Psoas muscle (tissue), 8 donors: ENCODE data around the gene GPC6. TPM values are rescaled to one million over a fixed set of nuclear protein-coding genes. Genes with fewer than 3 reads are reported as not detected.

Source experiments
- ATAC-seq, 4 donors: fragments of 200-7000 bp; cut with Tn5 transposase; one replicate each; pipeline ENCODE4 v1.9.1; 2020; ENCODE audit warnings: moderate library complexity in 3 of 4, mild to moderate bottlenecking in 2 of 4
- DNase-seq, 2 donors: peaks; one replicate each; pipeline ENCODE4 v3.0.0-alpha.2; 2020
- H3K27ac ChIP-seq: fragments of 200-600 bp; one replicate; pipeline ENCODE4 v1.8.0; 2022
- H3K27me3 ChIP-seq, 3 donors: fragments of 200-600 bp in 1 of 3; one replicate each; pipeline versions ENCODE4 v1.6.1 to v1.8.0; 2013 to 2022; ENCODE audit warnings: low read length in 2 of 3, mild to moderate bottlenecking in 2 of 3, moderate library complexity in 1 of 3; ENCODE audit not compliant: insufficient read depth in 3 of 3
- H3K36me3 ChIP-seq, 2 donors: fragments of 200-600 bp in 1 of 2; one replicate each; pipeline versions ENCODE4 v1.6.1 to v1.8.0; 2013 to 2022; ENCODE audit warnings: low read depth in 1 of 2, mild to moderate bottlenecking in 1 of 2, moderate library complexity in 1 of 2; ENCODE audit not compliant: insufficient read depth in 1 of 2
- H3K4me1 ChIP-seq: fragments of 200-600 bp; one replicate; pipeline ENCODE4 v1.8.0; 2022
- H3K4me3 ChIP-seq: fragments of 200-600 bp; one replicate; pipeline ENCODE4 v1.8.0; 2022; ENCODE audit warnings: mild to moderate bottlenecking
- H3K9me3 ChIP-seq: fragments of 200-600 bp; one replicate; pipeline ENCODE4 v1.8.0; 2022
- CTCF ChIP-seq: fragments of 200-600 bp; IDR thresholded peaks from one replicate; pipeline ENCODE4 v1.8.0; 2022; ENCODE audit warnings: antibody characterized with exemption
- WGBS, 3 donors: extraction: QIAGEN DNeasy Blood & Tissue Kit; methylation state at CpG; one replicate each; pipeline versions ENCODE4 v1.1.6 to v1.1.7; 2013; 5-methylcytosine and 5-hydroxymethylcytosine counted together
- intact Hi-C, 2 donors: fragments of 100-400 bp; cut with DNase I; formaldehyde crosslinking; loops; one replicate each; pipeline versions ENCODE4 v1.11.0 to v1.14.2; 2022
- polyA plus RNA-seq, 3 donors: library from polyadenylated mRNA; stranded (reverse); fragments of 200-250 nt; gene quantifications; one replicate each; pipeline ENCODE4 v1.2.3, GENCODE V29; 2013
- total RNA-seq, 4 donors: library from RNA; stranded (reverse); fragmentation: NEBNext Ultra II Directional in 2 of 4; extraction: Animal tissue kit (Norgen Biotek cat#: 25700) in 2 of 4; gene quantifications; one replicate each; pipeline versions ENCODE4 v1.2.1 to v1.2.4, GENCODE V29; 2021 to 2023
- donor health status: healthy with polysubstance abuse.
- donor health status: DM: no; HTN: no; CAD: no; lungs with moderate emphysema.
- donor health status: Bipolar disorder and iron deficiency.
- donor health status: healthy.
- donor health status: DM: yes; HTN: yes; CAD: no.
- donor health status: DM: no; HTN: no; CAD: no.
- donor health status: DM: no; HTN: no; CAD: no.
- donor health status: DM: yes; HTN: yes; CAD: no.

GPC6 gene
- total and polyA plus RNA-seq, 7 donors: 0.07 to 3.7 (median 0.57) TPM

DNA sequence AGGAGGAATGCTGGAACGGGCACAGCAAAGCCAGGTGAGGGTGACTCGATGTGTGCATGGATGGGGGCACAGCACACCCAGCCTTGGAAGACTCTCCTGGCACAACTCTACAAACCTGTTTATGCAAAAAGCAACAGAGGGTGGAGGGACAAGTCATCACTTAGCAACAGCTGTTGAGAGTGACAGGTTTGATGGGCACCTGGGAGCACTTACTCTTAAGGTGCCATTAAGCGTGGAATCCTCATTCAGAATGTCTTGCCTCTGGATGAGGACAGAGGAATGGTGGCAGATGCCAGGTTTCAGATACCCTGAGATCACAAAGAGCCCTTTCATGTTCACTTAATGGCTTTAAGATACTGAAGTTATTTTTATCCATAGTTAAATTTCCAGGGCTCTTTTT is 1155.9 kb downstream of the GPC6 start:
- no peak for TF ChIP-seq CTCF
- Histone ChIP-seq H3K9me3 (no peaks in the 10 kb centered on the region), H3K27me3 (no peaks in the 10 kb centered on the region), H3K27ac (no peak overlapping the region), H3K36me3 (no peaks in the 10 kb centered on the region), H3K4me1 (no peaks in the 10 kb centered on the region), H3K4me3 (no peak overlapping the region)
- ATAC-seq (no peak), DNase-seq (no peak)
- WGBS, 3 donors: 29 to 49% (median 46%) methylated on average over 3 of the region's 3 CpGs
- intact Hi-C loops: no loop called here

- Histone ChIP-seq H3K27me3 (no peaks in the 10 kb centered on the region), H3K4me1 (no peaks in the 10 kb centered on the region), H3K4me3 (no peak overlapping the region), H3K36me3 (no peaks in the 10 kb centered on the region), H3K9me3 (no peaks in the 10 kb centered on the region), H3K27ac (no peak overlapping the region)
- DNase-seq (no peak), ATAC-seq (no peak)
- TF ChIP-seq CTCF: no peak
- intact Hi-C loops: no loop called here
- WGBS, 3 donors: 27 to 48% (median 29%) methylated on average over 5 of the region's 5 CpGs
Measured at GRCh38 chr13:94382960-94383359, 1156.4 kb downstream of the GPC6 start.

DNA sequence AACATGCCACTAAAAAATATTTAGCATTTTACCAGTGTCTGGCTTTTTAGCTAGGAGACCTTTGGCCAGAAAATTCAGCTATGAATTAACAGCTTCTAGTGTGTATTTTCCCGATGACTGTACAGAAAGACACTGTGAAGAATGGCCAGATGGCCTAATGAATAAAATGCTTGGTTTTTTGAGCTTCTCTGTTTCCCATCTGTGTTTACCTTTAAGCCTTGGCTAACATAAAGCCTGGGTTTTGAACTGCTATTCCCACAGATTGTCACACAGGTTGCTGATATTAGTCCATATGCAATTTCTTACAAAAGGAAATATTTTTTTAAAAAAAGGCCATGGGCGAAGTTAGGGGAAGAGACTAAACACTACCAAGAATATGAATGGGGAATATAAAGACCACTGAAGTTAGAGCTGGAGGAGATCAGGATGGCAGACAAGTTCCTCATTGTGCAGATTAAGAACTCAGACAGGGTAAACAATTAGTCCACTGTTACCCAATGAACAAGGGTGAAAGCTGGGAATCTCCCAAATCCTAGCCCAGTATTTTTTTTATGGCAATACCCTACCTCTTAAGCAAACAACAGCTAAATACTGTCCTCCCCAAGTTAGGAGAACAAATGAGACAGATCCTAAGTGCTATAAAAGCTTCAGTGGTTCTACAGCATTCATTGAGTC is 1157.8 kb downstream of the GPC6 start:
- DNase-seq: no peak
- no peak overlapping the region for H3K4me3 ChIP-seq
- no peak overlapping the region for H3K27ac ChIP-seq
- no peak for ATAC-seq
- H3K27me3 ChIP-seq: no peaks in the 10 kb centered on the region
- H3K9me3 ChIP-seq: no peaks in the 10 kb centered on the region
- no peak for TF ChIP-seq CTCF
- H3K4me1 ChIP-seq: no peaks in the 10 kb centered on the region
- intact Hi-C loops: no loop called here
- WGBS, 3 donors: 53 to 75% (median 62%) methylated on average over 2 of the region's 2 CpGs
- no peaks in the 10 kb centered on the region for H3K36me3 ChIP-seq

GRCh38 chr13:94387047-94387446 is 1160.4 kb downstream of the GPC6 start:
- no peak for ATAC-seq
- intact Hi-C loops: no loop called here
- no peaks in the 10 kb centered on the region for H3K36me3 ChIP-seq
- no peak overlapping the region for H3K4me3 ChIP-seq
- no peak for DNase-seq
- no peak overlapping the region for H3K27ac ChIP-seq
- no peaks in the 10 kb centered on the region for H3K4me1 ChIP-seq
- TF ChIP-seq CTCF: no peak
- no peaks in the 10 kb centered on the region for H3K27me3 ChIP-seq
- no peaks in the 10 kb centered on the region for H3K9me3 ChIP-seq
